ENCODE measurements around the gene PLXNC1. TPM values are rescaled to one million over a fixed set of nuclear protein-coding genes. Genes with fewer than 3 reads are reported as not detected.

The PLXNC1 gene
- total and polyA plus RNA-seq, 2 experiments from 2014 or later: 2.9 to 4.1 TPM

GRCh38 chr12:94143438-94143837 lies 4.9 kb upstream of the PLXNC1 start:
- peaks cover 22% of the 10 kb centered on the region for H3K27me3 ChIP-seq

DNA sequence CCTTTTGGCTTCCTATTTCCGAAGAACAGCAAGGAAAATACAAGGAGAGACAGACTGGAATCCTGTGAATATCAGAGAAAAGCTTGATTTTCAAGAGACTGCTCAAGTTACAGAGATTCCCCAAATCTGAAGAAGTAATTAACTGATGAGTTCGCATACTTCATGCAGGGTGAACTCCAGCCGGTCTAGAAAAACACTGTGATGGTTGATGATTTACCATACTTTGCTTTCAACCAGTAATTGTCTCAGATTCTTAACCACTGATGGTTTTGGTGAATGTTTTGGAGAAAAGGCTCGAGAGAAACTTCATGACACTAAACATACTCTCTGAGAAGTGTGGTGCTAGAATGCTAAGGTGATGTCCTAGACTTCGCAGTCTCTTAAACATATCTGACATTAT lies 4.4 kb upstream of the PLXNC1 start:
- no peaks in the 10 kb centered on the region for H3K9me3 ChIP-seq (ENCODE audit: low read depth)
- no peak for DNase-seq (ENCODE audit: low read depth in 1 of 2, low spot score in 1 of 2)
- H3K36me3 ChIP-seq: no peaks in the 10 kb centered on the region
- H3K27me3 ChIP-seq: peaks cover 23% of the 10 kb centered on the region
- TF ChIP-seq, protein P1, sequence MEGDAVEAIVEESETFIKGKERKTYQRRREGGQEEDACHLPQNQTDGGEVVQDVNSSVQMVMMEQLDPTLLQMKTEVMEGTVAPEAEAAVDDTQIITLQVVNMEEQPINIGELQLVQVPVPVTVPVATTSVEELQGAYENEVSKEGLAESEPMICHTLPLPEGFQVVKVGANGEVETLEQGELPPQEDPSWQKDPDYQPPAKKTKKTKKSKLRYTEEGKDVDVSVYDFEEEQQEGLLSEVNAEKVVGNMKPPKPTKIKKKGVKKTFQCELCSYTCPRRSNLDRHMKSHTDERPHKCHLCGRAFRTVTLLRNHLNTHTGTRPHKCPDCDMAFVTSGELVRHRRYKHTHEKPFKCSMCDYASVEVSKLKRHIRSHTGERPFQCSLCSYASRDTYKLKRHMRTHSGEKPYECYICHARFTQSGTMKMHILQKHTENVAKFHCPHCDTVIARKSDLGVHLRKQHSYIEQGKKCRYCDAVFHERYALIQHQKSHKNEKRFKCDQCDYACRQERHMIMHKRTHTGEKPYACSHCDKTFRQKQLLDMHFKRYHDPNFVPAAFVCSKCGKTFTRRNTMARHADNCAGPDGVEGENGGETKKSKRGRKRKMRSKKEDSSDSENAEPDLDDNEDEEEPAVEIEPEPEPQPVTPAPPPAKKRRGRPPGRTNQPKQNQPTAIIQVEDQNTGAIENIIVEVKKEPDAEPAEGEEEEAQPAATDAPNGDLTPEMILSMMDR (IDR thresholded peaks at IDR 0.05; ENCODE audit: low read depth, low read length): no peak
- H3K27ac ChIP-seq: no peak overlapping the region
- H3K4me3 ChIP-seq: no peak overlapping the region
- H3K4me1 ChIP-seq (ENCODE audit: low read depth): no peaks in the 10 kb centered on the region

More at GRCh38 chr12:94143438-94143837, 4.9 kb upstream of the PLXNC1 start:
- Histone ChIP-seq H3K4me1 (ENCODE audit: low read depth) (no peaks in the 10 kb centered on the region), H3K36me3 (no peaks in the 10 kb centered on the region), H3K27ac (no peak overlapping the region), H3K4me3 (no peak overlapping the region), H3K9me3 (ENCODE audit: low read depth) (no peaks in the 10 kb centered on the region)
- DNase-seq (ENCODE audit: low read depth in 1 of 2, low spot score in 1 of 2): no peak
- TF ChIP-seq, protein P1 (IDR thresholded peaks at IDR 0.05; ENCODE audit: low read depth, low read length): no peak

GRCh38 chr12:94144781-94145180 lies 3.6 kb upstream of the PLXNC1 start:
- no peak overlapping the region for H3K27ac ChIP-seq
- TF ChIP-seq, protein P1 (IDR thresholded peaks at IDR 0.05; ENCODE audit: low read depth, low read length): no peak
- no peaks in the 10 kb centered on the region for H3K36me3 ChIP-seq
- H3K4me1 ChIP-seq (ENCODE audit: low read depth): no peaks in the 10 kb centered on the region
- H3K27me3 ChIP-seq: peaks cover 32% of the 10 kb centered on the region
- H3K9me3 ChIP-seq (ENCODE audit: low read depth): no peaks in the 10 kb centered on the region
- H3K4me3 ChIP-seq: no peak overlapping the region
- no peak for DNase-seq (ENCODE audit: low read depth in 1 of 2, low spot score in 1 of 2)

DNA sequence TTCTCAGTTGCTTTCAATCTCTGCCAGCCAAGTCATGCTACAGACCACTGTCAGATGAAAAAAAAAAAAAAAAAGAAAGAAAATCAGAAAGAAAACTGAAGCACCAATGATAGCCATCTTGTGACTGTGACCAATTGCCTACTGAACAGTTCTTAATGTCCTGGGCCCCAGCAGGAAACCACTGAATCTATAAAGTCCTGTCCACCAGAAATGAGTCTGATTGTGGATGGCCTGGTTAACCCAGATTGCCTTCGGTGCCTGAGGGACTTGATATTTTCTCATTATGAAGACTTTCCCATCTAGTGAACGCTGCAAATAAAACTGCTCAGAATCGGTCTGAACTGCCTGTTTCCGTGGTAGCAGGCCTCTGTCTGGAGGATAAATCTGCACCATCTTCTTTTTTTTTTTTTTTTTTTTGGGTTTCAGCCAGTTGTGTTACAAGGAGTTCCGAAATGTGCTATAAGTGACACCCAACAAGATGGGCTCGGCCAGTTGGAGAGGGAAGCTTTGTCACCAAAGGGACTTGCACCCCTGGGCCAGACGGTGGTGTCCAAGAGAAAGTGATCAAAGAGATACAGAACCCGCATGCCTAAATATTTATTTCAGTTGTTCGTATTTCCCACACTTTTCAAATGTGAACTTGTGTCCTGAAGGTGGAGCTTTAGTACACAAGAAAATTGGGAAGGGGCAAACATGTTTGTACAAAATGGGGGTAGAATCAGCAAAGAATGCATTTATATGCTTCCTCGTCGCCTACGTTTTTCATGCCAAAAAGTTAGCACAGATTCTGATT lies 3.0 kb upstream of the PLXNC1 start:
- Histone ChIP-seq H3K36me3 (no peaks in the 10 kb centered on the region), H3K4me3 (no peak overlapping the region), H3K4me1 (ENCODE audit: low read depth) (no peaks in the 10 kb centered on the region), H3K9me3 (ENCODE audit: low read depth) (no peaks in the 10 kb centered on the region), H3K27ac (no peak overlapping the region), H3K27me3 (peaks cover 38% of the 10 kb centered on the region)
- TF ChIP-seq, protein P1 (IDR thresholded peaks at IDR 0.05; ENCODE audit: low read depth, low read length): peak; percentile 56
- peak; percentile 28 to 77 for DNase-seq (ENCODE audit: low read depth in 1 of 2, low spot score in 1 of 2)

GRCh38 chr12:94146166-94146936 lies 2.0 kb upstream of the PLXNC1 start:
- H3K9me3 ChIP-seq (ENCODE audit: low read depth): no peaks in the 10 kb centered on the region
- H3K4me1 ChIP-seq (ENCODE audit: low read depth): no peaks in the 10 kb centered on the region
- no peak for DNase-seq (ENCODE audit: low read depth in 1 of 2, low spot score in 1 of 2)
- peaks cover 47% of the 10 kb centered on the region for H3K27me3 ChIP-seq
- TF ChIP-seq, protein P1 (IDR thresholded peaks at IDR 0.05; ENCODE audit: low read depth, low read length): no peak
- no peak overlapping the region for H3K4me3 ChIP-seq
- no peak overlapping the region for H3K27ac ChIP-seq
- no peaks in the 10 kb centered on the region for H3K36me3 ChIP-seq

Measured in cardiac muscle cell (in vitro differentiated cells and primary cell).